ENCODE data around the gene ZDHHC5. TPM values are rescaled to one million over a fixed set of nuclear protein-coding genes. Genes with fewer than 3 reads are reported as not detected.

The ZDHHC5 gene
- total RNA-seq, 1 donor from 2014 or later = 41.8 TPM

DNA sequence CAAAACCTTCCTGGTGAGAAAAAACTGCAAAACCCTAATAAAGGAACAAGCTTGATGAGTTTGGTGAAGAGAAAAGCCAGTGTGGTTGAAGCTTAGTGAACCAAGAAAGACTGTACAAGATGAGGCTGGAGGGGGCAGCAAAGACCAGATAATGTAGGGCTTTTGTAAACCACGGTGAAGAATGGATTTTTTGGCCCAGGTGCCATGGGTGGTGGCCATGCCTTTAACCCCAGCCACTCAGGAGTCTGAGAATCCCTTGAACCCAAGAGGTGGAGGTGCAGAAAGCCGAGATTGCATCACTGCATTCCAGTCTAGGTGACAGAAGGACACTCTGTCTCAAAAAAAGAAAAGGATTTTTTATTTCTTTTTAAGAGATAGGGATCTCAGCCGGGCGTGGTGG, 5.0 kb upstream of the ZDHHC5 start:
- Mint-ChIP-seq H3K4me1 (peaks cover 14% of the 10 kb centered on the region), H3K9me3 (no peaks in the 10 kb centered on the region), H3K36me3 (peaks cover 11% of the 10 kb centered on the region), H3K27ac (no peak overlapping the region), H3K4me3 (no peak overlapping the region), H3K27me3 (ENCODE audit: insufficient read depth, low read depth) (peaks cover 15% of the 10 kb centered on the region)
- H3K27me3 ChIP-seq = no peaks in the 10 kb centered on the region
- no peak overlapping the region for H3K4me3 ChIP-seq
- peaks cover 9% of the 10 kb centered on the region for H3K4me1 ChIP-seq
- H3K27ac ChIP-seq = no peak overlapping the region
- no peaks in the 10 kb centered on the region for H3K9me3 ChIP-seq (ENCODE audit: low read depth)
- no peak overlapping the region for H2AFZ ChIP-seq (replicated peaks)
- H3K9ac ChIP-seq = no peak overlapping the region
- H3K79me2 ChIP-seq (ENCODE audit: low read depth) = peaks cover 19% of the 10 kb centered on the region
- no peak for DNase-seq (ENCODE audit: low spot score)
- TF ChIP-seq, protein P1, sequence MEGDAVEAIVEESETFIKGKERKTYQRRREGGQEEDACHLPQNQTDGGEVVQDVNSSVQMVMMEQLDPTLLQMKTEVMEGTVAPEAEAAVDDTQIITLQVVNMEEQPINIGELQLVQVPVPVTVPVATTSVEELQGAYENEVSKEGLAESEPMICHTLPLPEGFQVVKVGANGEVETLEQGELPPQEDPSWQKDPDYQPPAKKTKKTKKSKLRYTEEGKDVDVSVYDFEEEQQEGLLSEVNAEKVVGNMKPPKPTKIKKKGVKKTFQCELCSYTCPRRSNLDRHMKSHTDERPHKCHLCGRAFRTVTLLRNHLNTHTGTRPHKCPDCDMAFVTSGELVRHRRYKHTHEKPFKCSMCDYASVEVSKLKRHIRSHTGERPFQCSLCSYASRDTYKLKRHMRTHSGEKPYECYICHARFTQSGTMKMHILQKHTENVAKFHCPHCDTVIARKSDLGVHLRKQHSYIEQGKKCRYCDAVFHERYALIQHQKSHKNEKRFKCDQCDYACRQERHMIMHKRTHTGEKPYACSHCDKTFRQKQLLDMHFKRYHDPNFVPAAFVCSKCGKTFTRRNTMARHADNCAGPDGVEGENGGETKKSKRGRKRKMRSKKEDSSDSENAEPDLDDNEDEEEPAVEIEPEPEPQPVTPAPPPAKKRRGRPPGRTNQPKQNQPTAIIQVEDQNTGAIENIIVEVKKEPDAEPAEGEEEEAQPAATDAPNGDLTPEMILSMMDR (IDR thresholded peaks at IDR 0.05) = peak; percentile 14
- TF ChIP-seq EZH2 (IDR thresholded peaks at IDR 0.05) (no peak), EZH2phosphoT487 (IDR thresholded peaks at IDR 0.05) (no peak)
- no peaks in the 10 kb centered on the region for H4K20me1 ChIP-seq (ENCODE audit: low read depth)
- no peak overlapping the region for H3K4me2 ChIP-seq
- peaks cover 19% of the 10 kb centered on the region for H3F3A ChIP-seq (ENCODE audit: low read depth)
- H3K36me3 ChIP-seq = no peaks in the 10 kb centered on the region

GRCh38 chr11:57663975-57664374, 3.9 kb upstream of the ZDHHC5 start:
- Histone ChIP-seq H2AFZ (replicated peaks) (no peak overlapping the region), H3K27me3 (no peaks in the 10 kb centered on the region), H3K79me2 (ENCODE audit: low read depth) (peaks cover 15% of the 10 kb centered on the region), H3K4me1 (peaks cover 6% of the 10 kb centered on the region), H3K9me3 (ENCODE audit: low read depth) (no peaks in the 10 kb centered on the region), H3K9ac (no peak overlapping the region), H4K20me1 (ENCODE audit: low read depth) (peaks cover 4% of the 10 kb centered on the region), H3K27ac (no peak overlapping the region), H3F3A (ENCODE audit: low read depth) (peaks cover 30% of the 10 kb centered on the region), H3K36me3 (no peaks in the 10 kb centered on the region), H3K4me2 (no peak overlapping the region), H3K4me3 (no peak overlapping the region)
- DNase-seq (ENCODE audit: low spot score) = no peak
- Mint-ChIP-seq H3K27me3 (ENCODE audit: insufficient read depth, low read depth) (peaks cover 15% of the 10 kb centered on the region), H3K4me1 (peaks cover 14% of the 10 kb centered on the region), H3K36me3 (peaks cover 11% of the 10 kb centered on the region), H3K27ac (no peak overlapping the region), H3K4me3 (no peak overlapping the region), H3K9me3 (no peaks in the 10 kb centered on the region)
- TF ChIP-seq, protein P1 (IDR thresholded peaks at IDR 0.05) = no peak
- TF ChIP-seq EZH2phosphoT487 (IDR thresholded peaks at IDR 0.05) (no peak), EZH2 (IDR thresholded peaks at IDR 0.05) (no peak)

GRCh38 chr11:57667117-57667735, 688 bp upstream of the ZDHHC5 start:
- H3K4me3 Mint-ChIP-seq = peak overlapping the region; percentile 95
- no peaks in the 10 kb centered on the region for H3K9me3 Mint-ChIP-seq
- peaks cover 15% of the 10 kb centered on the region for H3K27me3 Mint-ChIP-seq (ENCODE audit: insufficient read depth, low read depth)
- Histone ChIP-seq H3K36me3 (no peaks in the 10 kb centered on the region), H3K4me1 (peaks cover 11% of the 10 kb centered on the region), H3F3A (ENCODE audit: low read depth) (peaks cover 29% of the 10 kb centered on the region), H2AFZ (replicated peaks) (peak overlapping the region; percentile 95), H3K27ac (peak overlapping the region; percentile 99), H3K79me2 (ENCODE audit: low read depth) (peaks cover 39% of the 10 kb centered on the region), H3K4me3 (peak overlapping the region; percentile 81), H3K9ac (peak overlapping the region; percentile 99), H4K20me1 (ENCODE audit: low read depth) (peaks cover 8% of the 10 kb centered on the region), H3K27me3 (no peaks in the 10 kb centered on the region), H3K4me2 (peak overlapping the region; percentile 97), H3K9me3 (ENCODE audit: low read depth) (no peaks in the 10 kb centered on the region)
- peak overlapping the region; percentile 100 for H3K27ac Mint-ChIP-seq
- DNase-seq (ENCODE audit: low spot score) = peak; percentile 99
- H3K36me3 Mint-ChIP-seq = peaks cover 5% of the 10 kb centered on the region
- no peak for TF ChIP-seq EZH2phosphoT487 (IDR thresholded peaks at IDR 0.05)
- peaks cover 21% of the 10 kb centered on the region for H3K4me1 Mint-ChIP-seq

- Histone ChIP-seq H3K27me3 (no peaks in the 10 kb centered on the region), H2AFZ (replicated peaks) (peak overlapping the region; percentile 38), H3K9ac (peak overlapping the region; percentile 99), H3K4me3 (peak overlapping the region; percentile 81), H3K9me3 (ENCODE audit: low read depth) (no peaks in the 10 kb centered on the region), H3K36me3 (no peaks in the 10 kb centered on the region), H3K27ac (peak overlapping the region; percentile 99), H3K4me1 (peaks cover 11% of the 10 kb centered on the region), H3K4me2 (peak overlapping the region; percentile 92), H3K79me2 (ENCODE audit: low read depth) (peaks cover 51% of the 10 kb centered on the region), H4K20me1 (ENCODE audit: low read depth) (peaks cover 14% of the 10 kb centered on the region), H3F3A (ENCODE audit: low read depth) (peaks cover 24% of the 10 kb centered on the region)
- Mint-ChIP-seq H3K4me3 (peak overlapping the region; percentile 95), H3K4me1 (peaks cover 21% of the 10 kb centered on the region), H3K27ac (peak overlapping the region; percentile 94), H3K27me3 (ENCODE audit: insufficient read depth, low read depth) (peaks cover 15% of the 10 kb centered on the region), H3K9me3 (no peaks in the 10 kb centered on the region), H3K36me3 (peaks cover 11% of the 10 kb centered on the region)
- TF ChIP-seq EZH2phosphoT487 (IDR thresholded peaks at IDR 0.05) = no peak
- DNase-seq (ENCODE audit: low spot score) = no peak
These were observed 494 bp downstream of the ZDHHC5 start for GRCh38 chr11:57668434-57668782.
